Suprapubic skin (tissue), 3 donors: ENCODE data around the gene ANKRD44.

Experiments
- POLR2A ChIP-seq, 2 donors: fragments of 450-650 bp; IDR thresholded peaks; one replicate each; pipeline ENCODE4 v1.6.1; 2017; ENCODE audit warnings: antibody characterized with exemption in 2 of 2, mild to moderate bottlenecking in 2 of 2, moderate library complexity in 2 of 2
- TF ChIP-seq, protein P1 (sequence below), 2 donors: fragments of 200-600 bp in 1 of 2; fragments of 450-650 bp in 1 of 2; sonication (generic) in 1 of 2; IDR thresholded peaks; one replicate each; pipeline ENCODE4 v1.5.1; 2016 to 2019; ENCODE audit warnings: antibody characterized with exemption in 2 of 2, mild to moderate bottlenecking in 1 of 2, moderate library complexity in 1 of 2

DNA sequence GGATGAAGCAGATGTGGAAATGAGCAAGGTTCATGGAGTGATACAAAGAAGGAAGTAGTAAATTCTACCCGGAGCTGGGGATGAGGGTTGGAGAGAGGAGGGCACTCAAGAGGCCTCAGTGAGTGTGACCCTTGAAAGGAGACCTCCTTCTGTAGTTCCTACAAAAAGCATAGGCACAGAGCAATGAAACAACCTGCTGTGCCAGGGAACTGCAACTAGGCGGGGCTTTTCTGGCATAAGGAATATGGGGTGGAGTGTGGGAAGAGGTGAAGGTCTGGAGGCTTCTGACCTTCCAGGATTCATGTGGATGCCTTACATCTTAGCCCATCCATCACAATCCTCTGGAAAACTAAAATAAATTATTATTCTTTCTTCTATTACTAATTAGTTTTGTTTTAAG, 358.6 kb downstream of the ANKRD44 start:
- TF ChIP-seq, protein P1, sequence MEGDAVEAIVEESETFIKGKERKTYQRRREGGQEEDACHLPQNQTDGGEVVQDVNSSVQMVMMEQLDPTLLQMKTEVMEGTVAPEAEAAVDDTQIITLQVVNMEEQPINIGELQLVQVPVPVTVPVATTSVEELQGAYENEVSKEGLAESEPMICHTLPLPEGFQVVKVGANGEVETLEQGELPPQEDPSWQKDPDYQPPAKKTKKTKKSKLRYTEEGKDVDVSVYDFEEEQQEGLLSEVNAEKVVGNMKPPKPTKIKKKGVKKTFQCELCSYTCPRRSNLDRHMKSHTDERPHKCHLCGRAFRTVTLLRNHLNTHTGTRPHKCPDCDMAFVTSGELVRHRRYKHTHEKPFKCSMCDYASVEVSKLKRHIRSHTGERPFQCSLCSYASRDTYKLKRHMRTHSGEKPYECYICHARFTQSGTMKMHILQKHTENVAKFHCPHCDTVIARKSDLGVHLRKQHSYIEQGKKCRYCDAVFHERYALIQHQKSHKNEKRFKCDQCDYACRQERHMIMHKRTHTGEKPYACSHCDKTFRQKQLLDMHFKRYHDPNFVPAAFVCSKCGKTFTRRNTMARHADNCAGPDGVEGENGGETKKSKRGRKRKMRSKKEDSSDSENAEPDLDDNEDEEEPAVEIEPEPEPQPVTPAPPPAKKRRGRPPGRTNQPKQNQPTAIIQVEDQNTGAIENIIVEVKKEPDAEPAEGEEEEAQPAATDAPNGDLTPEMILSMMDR (IDR thresholded peaks at IDR 0.05): no peak
- no peak for TF ChIP-seq POLR2A (IDR thresholded peaks at IDR 0.05)
